Measurements from ENCODE around the gene UGGT2.
"Not testable (repeated sequence)": the region's sequence is repeated elsewhere in the genome, so short reads cannot be mapped to it uniquely, and the experiment has no call there.

The UGGT2 gene, protein sequence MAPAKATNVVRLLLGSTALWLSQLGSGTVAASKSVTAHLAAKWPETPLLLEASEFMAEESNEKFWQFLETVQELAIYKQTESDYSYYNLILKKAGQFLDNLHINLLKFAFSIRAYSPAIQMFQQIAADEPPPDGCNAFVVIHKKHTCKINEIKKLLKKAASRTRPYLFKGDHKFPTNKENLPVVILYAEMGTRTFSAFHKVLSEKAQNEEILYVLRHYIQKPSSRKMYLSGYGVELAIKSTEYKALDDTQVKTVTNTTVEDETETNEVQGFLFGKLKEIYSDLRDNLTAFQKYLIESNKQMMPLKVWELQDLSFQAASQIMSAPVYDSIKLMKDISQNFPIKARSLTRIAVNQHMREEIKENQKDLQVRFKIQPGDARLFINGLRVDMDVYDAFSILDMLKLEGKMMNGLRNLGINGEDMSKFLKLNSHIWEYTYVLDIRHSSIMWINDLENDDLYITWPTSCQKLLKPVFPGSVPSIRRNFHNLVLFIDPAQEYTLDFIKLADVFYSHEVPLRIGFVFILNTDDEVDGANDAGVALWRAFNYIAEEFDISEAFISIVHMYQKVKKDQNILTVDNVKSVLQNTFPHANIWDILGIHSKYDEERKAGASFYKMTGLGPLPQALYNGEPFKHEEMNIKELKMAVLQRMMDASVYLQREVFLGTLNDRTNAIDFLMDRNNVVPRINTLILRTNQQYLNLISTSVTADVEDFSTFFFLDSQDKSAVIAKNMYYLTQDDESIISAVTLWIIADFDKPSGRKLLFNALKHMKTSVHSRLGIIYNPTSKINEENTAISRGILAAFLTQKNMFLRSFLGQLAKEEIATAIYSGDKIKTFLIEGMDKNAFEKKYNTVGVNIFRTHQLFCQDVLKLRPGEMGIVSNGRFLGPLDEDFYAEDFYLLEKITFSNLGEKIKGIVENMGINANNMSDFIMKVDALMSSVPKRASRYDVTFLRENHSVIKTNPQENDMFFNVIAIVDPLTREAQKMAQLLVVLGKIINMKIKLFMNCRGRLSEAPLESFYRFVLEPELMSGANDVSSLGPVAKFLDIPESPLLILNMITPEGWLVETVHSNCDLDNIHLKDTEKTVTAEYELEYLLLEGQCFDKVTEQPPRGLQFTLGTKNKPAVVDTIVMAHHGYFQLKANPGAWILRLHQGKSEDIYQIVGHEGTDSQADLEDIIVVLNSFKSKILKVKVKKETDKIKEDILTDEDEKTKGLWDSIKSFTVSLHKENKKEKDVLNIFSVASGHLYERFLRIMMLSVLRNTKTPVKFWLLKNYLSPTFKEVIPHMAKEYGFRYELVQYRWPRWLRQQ (N-terminal part only)

GRCh38 chr13:96053003-96053703, at the start of gene UGGT2:
UGGT2 (minus strand) TSS chr13:96053401; CDS start chr13:96053312, 89 bp downstream.
- FAIRE-seq: no peak

DNA sequence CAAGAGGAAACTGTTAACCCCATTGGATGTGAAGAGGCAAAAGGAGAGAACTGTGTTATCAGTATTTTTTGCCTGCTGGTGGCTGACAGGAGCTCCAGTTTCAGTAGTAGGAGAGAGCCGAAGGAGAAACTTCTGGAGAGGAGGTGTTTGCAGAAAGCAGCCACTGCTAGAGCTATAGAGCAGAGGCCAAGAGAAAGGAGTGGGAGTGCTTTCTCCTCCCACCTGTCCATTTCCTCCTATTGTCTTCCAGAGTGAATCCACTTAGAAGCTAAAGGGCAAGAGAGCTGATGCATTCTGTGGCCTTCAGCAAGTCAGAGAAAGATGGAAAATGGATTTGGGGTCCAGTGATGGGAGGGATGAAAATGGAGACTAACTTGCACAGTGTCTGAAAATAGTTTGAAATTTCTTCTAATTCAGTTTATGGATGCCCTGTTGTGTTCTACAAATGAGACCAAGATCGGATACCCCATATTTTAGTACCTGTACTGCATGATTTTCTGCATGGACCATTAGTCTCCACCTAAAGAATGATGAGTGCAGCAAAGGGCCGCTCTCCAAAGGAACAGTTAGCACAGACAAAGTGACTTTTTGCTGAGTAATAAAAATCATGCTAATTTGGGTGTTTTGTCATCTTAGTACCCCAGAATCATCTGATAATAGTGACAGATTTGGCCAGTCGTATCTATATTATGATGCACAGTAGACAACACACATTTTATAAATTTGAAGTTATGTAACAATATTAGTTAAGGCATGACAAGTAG, 47.4 kb upstream of the UGGT2 start:
- FAIRE-seq: no peak

GRCh38 chr13:96093296-96094006, 40.2 kb upstream of the UGGT2 start:
- FAIRE-seq: no peak

GRCh38 chr13:96091164-96092117, 38.2 kb upstream of the UGGT2 start:
- no peak for FAIRE-seq

- no peak for FAIRE-seq
Measured at GRCh38 chr13:96090240-96091101, 37.3 kb upstream of the UGGT2 start.

DNA sequence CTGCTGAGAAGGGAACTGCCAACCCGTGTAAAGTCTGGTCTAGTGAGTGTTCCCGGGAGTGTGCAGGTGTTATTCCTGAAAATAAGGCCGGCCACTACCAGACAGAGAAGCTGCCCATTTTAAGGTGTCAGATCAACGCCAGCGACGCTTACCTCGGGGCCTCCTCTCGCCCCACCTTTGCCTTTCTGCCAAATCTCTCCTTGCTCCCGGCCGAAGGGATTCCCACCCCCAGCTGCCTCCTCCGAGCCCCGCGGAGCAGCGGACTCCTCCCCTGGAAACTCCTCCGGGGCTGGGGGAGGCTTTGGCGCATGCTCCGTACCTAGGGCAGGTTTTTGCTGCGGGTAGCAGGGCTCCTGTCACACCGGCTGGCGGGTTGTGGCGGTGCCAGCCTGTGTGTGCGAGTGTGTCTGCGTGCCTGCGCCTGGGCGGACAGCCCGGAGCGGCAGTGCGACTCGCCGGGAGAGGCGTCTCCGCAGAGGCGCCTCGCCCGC, 36.6 kb upstream of the UGGT2 start, which contains the start of gene HS6ST3:
Gene HS6ST3 (plus strand): TSS at position 359 of the 491 bp plus-strand sequence.
- no peak for FAIRE-seq

DNA sequence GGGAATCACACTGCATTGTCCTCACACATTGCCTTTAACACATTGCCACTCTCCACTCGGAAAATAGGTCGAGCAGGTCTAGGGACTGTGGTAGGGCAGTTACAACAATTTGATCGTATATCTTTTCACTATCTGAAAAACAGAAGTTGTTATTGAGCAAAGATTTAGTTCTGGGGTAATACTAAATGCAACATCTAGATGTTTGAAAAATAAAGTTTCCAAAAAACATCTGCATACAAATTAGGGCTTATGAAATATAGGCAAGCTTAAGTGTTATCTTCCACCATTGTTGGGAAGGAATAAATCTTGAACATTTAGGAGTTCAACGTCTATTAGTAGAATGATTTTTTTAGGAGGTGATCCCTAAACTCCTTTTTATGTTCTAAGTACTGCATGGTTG, 35.9 kb upstream of the UGGT2 start:
- FAIRE-seq: no peak

GRCh38 chr13:96086736-96087135, 33.5 kb upstream of the UGGT2 start:
- no peak for FAIRE-seq

DNA sequence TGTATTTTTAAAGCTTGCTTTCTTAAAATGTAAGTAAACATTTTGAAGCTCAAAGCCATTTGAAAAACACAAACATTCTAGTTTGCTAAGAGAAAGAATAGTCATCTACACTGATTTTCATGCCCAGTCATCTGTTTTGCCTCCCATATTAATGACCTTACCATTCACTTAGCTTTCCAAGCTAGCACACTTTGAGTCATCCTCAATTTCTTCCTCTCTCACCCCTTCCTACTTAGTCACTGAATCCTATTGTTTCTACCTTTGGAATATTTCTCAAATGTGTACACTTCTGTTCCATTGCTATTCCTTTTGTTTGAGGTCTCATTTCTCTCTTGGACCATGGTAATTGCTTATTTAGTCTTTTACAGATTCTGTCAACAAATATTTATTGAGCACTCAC, 29.4 kb upstream of the UGGT2 start:
- no peak for FAIRE-seq

DNA sequence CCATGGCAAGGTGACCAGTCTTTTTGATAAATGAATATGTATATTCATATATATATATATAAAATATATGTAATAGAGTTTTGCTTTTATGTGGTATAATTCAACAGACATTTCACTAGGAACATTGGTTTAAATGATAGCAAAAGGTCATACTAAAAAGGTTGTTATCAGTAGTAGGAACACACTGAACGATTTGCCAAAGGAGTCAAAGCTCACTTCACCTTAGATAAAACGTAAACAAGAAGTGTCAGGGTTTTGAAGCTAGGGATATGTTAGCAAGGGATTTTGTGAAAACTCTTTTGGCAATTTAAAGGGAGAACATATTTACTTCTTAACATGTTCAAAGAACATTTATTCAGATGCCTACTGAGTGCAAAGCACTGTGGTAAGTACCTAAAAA, 28.7 kb upstream of the UGGT2 start:
- FAIRE-seq: no peak

- FAIRE-seq: no peak
Measured at GRCh38 chr13:96080676-96081075, 27.5 kb upstream of the UGGT2 start.

GRCh38 chr13:96075953-96076543, 22.8 kb upstream of the UGGT2 start:
- FAIRE-seq: peak; percentile 34

GRCh38 chr13:96072392-96072791, 19.2 kb upstream of the UGGT2 start:
- no peak for FAIRE-seq

DNA sequence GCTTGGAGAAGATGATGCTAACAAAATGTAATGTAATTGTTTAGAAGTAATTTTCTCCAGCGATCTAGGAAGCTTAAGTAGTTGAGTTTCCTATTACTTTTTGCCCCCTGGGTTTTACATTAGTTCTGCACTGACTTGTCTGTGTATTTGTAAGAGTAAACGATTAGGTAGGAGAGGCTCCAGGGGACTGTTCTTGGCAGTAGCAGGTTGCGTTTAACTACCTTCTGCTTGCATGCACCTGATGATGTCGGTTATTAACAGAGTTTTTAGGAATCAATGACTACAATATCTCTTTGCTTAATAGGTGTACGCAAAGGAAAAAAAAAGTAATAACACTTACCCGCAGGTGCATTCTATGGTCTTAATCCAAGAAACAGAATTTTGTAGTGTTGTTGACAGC, 18.3 kb upstream of the UGGT2 start:
- FAIRE-seq: no peak

DNA sequence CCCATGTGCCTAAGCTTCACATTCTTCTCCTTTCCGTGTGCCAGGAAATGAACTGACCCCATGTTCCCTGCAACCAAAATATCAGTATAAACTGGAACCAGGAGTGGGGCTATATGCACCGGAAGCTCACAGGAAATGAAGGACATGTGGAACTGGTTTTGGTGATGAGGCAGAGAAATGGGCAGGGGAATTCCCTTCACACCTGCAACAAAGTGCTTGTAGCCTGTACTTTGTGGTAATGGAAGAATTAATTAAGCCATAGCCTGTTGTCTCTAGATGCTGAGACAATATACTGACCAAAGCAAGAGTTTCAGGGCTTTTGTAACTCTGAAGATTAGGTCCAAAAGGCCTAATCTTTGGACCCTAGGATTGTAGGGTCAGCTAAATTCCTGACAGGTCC, 15.5 kb upstream of the UGGT2 start:
- FAIRE-seq: no peak

GRCh38 chr13:96065849-96066248, 12.6 kb upstream of the UGGT2 start:
- FAIRE-seq: no peak

DNA sequence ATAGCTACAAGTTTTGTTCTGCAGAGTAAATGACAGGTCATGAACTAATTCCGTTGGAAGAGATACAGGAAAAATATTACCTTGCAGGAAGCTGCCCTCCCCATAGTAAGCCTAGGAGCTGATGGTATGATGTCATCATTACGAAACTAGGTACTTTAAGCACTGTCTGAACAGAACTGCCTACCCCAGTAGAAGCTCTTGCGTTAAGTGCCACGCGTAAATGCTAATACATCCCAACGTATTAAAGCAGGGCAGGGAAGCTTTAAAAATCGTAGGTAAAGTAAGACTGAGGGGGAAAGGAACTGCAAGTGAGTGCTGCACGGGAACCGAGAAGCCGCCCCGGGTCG, 572 bp downstream of the UGGT2 start:
- FAIRE-seq: no peak

DNA sequence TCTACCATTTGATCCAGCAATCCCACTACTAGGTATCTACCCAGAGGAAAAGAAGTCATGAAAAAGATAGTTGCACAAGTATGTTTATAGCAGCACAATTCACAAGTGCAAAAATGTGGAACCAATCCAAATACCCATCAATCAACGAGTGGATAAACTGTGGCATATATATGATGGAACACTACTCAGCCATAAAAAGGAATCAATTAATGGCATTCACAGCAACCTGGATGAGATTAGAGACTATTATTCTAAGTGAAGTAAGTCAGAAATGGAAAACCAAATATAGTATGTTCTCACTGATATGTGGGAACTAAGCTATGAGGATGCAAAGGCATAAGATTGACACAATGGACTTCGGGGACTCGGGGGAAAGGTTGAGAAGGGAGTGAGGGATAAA, 1.3 kb downstream of the UGGT2 start:
- FAIRE-seq: not testable (repeated sequence)

Measured in TTC549 (cell line).